Muscle layer of colon (tissue), 2 donors: ENCODE data around the gene PRAME.

Experiments used
- H3K27ac ChIP-seq: one replicate; pipeline ENCODE4 v1.7.0; 2013; ENCODE audit warnings: low read depth, mild to moderate bottlenecking, low read length, moderate library complexity
- H3K27me3 ChIP-seq, 2 donors: one replicate each; pipeline ENCODE4 v1.7.0; 2013; ENCODE audit warnings: low read length in 2 of 2, mild to moderate bottlenecking in 2 of 2; ENCODE audit not compliant: insufficient read depth in 2 of 2, control insufficient read depth in 1 of 2
- H3K36me3 ChIP-seq: one replicate; pipeline ENCODE4 v1.7.0; 2013; ENCODE audit warnings: mild to moderate bottlenecking, low read length; ENCODE audit not compliant: insufficient read depth
- H3K4me1 ChIP-seq: one replicate; pipeline ENCODE4 v1.7.0; 2013; ENCODE audit warnings: mild to moderate bottlenecking, low read length; ENCODE audit not compliant: insufficient read depth
- H3K4me3 ChIP-seq, 2 donors: one replicate each; pipeline ENCODE4 v1.7.0; 2013; ENCODE audit warnings: low read length in 2 of 2, low read depth in 1 of 2, mild to moderate bottlenecking in 1 of 2, moderate library complexity in 1 of 2
- H3K9ac ChIP-seq: one replicate; pipeline ENCODE4 v1.7.0; 2013; ENCODE audit warnings: low read length
- H3K9me3 ChIP-seq: one replicate; pipeline ENCODE4 v1.7.0; 2013; ENCODE audit warnings: mild to moderate bottlenecking, low read length
- donor health status: abdominal sarcoma.
- donor health status: Adenocarcinoma of cecum.

The PRAME gene

DNA sequence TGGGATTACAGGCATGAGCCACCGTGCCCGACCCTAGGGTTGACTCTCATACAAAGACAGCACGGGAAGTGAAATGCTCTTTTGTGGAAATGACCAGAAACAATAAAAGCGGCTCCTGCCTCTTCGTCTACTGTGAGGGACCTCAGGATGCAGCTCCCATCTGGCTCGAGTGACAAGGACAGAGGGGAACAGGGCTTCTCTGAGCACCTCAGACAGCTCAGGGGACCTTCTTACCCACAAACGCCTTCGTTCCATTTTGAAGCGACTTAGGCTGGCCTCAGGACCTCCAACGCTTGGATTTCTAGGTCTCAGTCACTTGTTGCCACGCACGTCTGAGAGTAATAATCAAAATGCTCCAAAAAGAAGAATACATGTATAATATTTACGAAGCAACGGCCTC is 2.5 kb downstream of the PRAME start:
- Histone ChIP-seq H3K27me3 (no peaks in the 10 kb centered on the region), H3K27ac (no peak overlapping the region), H3K9me3 (no peaks in the 10 kb centered on the region), H3K9ac (no peak overlapping the region), H3K4me3 (no peak overlapping the region), H3K4me1 (peaks cover 4% of the 10 kb centered on the region), H3K36me3 (no peaks in the 10 kb centered on the region)

DNA sequence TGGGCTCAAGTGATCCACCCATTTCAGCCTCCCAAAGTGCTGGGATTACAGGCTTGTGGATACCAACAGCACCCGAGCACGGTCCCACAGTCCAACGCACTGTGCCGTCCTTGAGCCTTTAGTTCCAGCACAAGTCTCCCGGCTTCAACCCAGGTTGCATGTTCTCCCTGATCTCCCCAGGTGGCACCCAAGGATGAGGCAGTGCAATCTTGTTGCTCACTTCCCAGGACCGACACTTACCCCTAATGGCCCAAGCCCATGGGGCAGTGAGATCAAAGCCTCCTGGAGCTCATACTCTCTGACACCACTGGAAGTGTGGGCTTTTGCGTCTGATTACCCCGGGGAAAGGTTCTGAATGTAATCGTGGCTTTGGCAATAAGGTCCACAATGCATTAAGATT is 3.5 kb downstream of the PRAME start:
- no peaks in the 10 kb centered on the region for H3K27me3 ChIP-seq
- H3K9ac ChIP-seq: no peak overlapping the region
- peaks cover 4% of the 10 kb centered on the region for H3K4me1 ChIP-seq
- no peaks in the 10 kb centered on the region for H3K36me3 ChIP-seq
- no peak overlapping the region for H3K4me3 ChIP-seq
- H3K9me3 ChIP-seq: no peaks in the 10 kb centered on the region
- no peak overlapping the region for H3K27ac ChIP-seq

DNA sequence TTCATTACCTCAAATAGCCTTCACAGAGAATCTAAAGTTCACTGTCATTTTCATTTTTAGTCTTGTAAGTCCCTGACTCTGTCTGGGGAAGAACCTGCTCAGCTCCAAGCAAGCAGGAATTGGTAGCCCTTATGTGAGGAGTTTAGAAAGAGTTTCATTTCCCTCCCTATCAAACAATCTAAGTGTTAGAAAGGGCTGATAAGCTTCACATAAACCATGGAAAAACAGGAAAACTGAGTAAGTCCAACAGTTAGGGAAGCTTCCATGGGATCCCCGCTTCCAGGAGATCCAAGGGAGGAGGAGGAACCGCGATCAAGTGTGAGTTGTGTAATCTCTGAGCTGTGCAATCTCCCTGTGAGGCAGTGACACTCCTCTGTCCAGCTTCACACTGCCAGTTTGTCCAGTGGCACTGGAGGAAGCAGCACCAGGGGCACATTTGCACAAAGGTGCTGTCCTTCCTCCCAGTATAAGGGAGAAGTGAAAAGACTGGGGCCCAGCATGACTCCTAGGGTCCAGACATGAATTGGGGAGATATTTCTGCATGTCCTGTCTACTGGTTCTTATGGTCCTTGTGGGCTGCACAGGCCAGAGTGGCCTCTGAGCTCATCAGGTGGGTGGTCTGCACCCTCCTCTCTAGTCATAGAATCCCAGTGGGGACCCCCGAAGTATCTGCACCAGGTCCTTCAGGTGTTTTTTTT is 4.3 kb downstream of the PRAME start:
- no peak overlapping the region for H3K9ac ChIP-seq
- H3K4me3 ChIP-seq: no peak overlapping the region
- no peak overlapping the region for H3K27ac ChIP-seq
- no peaks in the 10 kb centered on the region for H3K36me3 ChIP-seq
- H3K27me3 ChIP-seq: no peaks in the 10 kb centered on the region
- no peaks in the 10 kb centered on the region for H3K9me3 ChIP-seq
- peaks cover 4% of the 10 kb centered on the region for H3K4me1 ChIP-seq

DNA sequence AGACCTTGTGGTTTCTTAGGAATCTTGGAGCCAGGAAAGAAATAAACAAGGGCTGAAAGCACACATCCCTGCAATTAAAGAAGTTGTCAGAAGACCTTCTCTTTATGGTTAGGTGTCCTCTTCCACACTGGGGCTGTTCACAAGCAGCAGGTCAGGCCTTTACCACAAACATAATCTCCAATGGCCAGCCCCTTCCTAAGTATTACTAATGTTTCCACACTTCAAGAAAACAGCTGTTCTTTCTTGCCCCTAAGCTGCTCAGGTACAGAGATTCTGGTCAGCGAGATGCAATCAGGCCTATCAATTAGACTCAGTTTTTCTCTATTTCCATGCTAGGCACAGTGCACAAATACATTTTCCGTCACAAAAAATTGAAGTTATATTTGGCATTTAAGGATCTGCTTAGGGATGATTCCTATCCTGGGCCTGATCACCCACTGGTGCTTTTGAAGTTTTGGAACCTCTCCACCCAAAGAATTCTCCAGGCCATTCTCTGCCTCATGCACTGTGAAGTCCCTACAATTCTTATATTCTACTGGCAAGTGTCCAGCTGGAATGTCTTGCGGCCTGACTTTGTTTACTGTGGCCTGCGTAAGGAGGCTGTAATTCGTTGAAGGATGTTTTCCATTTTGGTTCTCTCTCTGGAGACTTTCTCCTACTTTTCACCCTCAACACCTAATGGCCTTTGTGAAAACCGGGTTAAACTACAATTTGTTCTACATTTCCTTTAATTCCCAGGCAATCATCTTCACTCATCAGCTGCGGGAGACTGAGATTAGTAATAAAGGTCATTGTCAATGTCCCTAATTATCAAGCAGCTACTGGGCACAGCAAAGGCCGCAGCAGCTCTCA is 5.1 kb downstream of the PRAME start:
- no peaks in the 10 kb centered on the region for H3K9me3 ChIP-seq
- H3K9ac ChIP-seq: no peak overlapping the region
- H3K4me1 ChIP-seq: peaks cover 4% of the 10 kb centered on the region
- no peak overlapping the region for H3K4me3 ChIP-seq
- H3K36me3 ChIP-seq: no peaks in the 10 kb centered on the region
- H3K27ac ChIP-seq: no peak overlapping the region
- no peaks in the 10 kb centered on the region for H3K27me3 ChIP-seq

DNA sequence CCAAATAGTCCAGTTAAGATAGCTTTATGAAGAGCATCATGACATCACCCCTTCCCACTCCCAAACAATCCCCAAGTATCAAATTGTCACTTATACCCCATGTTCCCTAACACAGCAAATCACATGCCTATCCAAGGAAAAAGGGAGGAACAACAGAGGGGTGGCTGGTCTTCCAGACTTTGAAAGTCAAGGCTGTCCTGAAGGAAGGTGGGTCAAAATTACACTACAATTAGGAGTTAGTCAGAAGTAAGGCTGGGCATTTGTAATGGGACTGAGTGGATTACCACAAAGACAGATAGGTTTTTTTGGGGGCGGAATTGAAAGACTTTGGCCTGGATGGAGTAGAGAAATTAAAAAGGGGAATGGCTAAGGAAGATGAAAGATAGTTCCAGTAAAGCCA is 5.9 kb downstream of the PRAME start:
- no peak overlapping the region for H3K9ac ChIP-seq
- H3K9me3 ChIP-seq: no peaks in the 10 kb centered on the region
- no peak overlapping the region for H3K4me3 ChIP-seq
- H3K36me3 ChIP-seq: no peaks in the 10 kb centered on the region
- peaks cover 4% of the 10 kb centered on the region for H3K4me1 ChIP-seq
- no peak overlapping the region for H3K27ac ChIP-seq
- H3K27me3 ChIP-seq: no peaks in the 10 kb centered on the region

DNA sequence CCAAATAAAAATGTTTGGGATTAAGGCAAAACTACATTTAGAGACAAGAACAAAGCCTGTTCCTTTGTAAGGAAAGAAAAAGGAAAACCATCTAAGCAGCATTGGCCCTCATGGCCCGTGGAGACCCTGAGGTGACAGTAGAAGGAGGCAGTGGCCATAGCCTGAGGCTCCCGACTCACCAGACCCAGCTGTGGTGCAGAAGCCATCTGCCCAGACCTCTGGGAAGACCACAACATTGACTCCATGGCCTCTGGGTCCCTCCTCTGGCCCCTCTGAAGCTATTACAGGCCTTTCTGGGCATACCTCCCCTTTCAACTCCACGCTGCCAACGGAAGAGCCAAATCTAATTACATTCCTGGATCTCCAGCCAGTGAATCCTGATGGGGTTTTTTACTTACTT is 6.4 kb downstream of the PRAME start:
- Histone ChIP-seq H3K4me1 (peaks cover 4% of the 10 kb centered on the region), H3K4me3 (no peak overlapping the region), H3K27ac (no peak overlapping the region), H3K9me3 (no peaks in the 10 kb centered on the region), H3K27me3 (no peaks in the 10 kb centered on the region), H3K36me3 (no peaks in the 10 kb centered on the region), H3K9ac (no peak overlapping the region)

DNA sequence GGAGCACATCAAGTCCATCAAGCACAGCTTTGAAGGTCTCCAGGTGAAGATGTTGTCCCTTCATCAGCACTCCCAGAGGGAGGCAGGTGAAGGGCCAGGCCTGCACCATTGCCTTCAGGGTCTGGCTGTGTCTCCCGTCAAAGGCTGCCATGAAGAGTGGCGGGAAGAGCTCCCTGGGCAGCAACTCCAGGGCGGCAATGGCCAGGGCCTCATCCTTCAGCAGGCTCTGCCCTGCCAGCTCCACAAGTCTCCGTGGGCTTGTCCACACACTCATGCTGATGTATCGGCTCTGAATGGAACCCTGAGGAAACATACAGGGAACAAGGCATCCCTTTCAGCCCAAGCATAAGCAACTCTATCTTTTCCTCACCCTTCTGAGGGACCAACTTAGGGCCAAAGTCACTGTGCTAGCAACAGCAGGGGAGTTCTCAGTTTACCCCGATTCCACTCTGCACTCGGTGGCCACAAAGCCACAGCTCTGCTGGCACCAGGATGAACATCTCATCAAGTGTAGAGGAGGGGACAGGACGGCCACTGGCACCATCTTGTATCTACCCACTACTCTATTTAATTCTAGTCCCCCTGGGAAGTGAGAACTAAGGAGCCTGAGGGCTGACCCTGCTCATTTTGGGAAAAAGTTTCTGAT is 8.2 kb downstream of the PRAME start:
- H3K36me3 ChIP-seq: no peaks in the 10 kb centered on the region
- no peak overlapping the region for H3K27ac ChIP-seq
- H3K9ac ChIP-seq: no peak overlapping the region
- H3K9me3 ChIP-seq: no peaks in the 10 kb centered on the region
- no peaks in the 10 kb centered on the region for H3K27me3 ChIP-seq
- no peak overlapping the region for H3K4me3 ChIP-seq
- H3K4me1 ChIP-seq: peaks cover 4% of the 10 kb centered on the region

DNA sequence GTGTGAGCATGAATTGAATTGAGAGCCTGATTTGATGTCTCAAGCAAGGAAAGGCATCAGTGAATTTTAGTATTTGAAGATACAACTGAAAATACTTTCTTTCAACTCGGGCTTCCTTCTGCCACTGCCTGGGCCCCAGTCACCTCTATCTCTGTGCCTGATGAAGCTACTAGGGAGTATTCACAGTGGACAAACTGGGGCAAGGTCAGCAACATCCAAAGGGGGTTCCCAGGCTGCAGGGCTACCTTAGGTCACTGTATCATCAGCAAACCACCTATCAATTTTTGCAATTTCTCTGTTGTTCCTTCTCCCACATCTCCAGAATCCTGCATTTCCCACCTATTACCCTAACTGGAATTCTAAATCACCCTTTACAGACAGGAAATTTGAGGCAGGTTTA is 10.2 kb downstream of the PRAME start:
- H3K27me3 ChIP-seq: no peaks in the 10 kb centered on the region
- H3K36me3 ChIP-seq: no peaks in the 10 kb centered on the region
- H3K27ac ChIP-seq: no peak overlapping the region
- H3K4me3 ChIP-seq: no peak overlapping the region
- no peaks in the 10 kb centered on the region for H3K4me1 ChIP-seq
- H3K9ac ChIP-seq: no peak overlapping the region
- no peaks in the 10 kb centered on the region for H3K9me3 ChIP-seq

DNA sequence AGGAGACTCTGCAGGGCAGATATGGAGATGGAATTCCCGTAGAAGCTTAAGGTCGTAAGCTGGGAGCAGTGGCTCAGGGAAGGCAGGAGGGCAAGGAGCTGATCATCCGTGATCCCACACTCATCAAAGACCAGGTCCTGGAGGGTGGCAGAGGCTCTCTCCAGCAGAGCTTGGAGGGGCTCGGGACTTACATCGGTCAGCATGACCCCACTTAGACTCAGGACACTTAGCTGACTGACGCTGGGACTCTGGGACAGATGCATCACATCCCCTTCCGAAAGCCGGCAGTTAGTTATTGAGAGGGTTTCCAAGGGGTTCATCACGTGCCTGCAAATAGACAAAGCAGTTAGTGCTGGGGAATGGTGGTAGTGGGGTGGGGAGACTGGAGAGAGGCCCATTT is 10.7 kb downstream of the PRAME start:
- no peaks in the 10 kb centered on the region for H3K9me3 ChIP-seq

DNA sequence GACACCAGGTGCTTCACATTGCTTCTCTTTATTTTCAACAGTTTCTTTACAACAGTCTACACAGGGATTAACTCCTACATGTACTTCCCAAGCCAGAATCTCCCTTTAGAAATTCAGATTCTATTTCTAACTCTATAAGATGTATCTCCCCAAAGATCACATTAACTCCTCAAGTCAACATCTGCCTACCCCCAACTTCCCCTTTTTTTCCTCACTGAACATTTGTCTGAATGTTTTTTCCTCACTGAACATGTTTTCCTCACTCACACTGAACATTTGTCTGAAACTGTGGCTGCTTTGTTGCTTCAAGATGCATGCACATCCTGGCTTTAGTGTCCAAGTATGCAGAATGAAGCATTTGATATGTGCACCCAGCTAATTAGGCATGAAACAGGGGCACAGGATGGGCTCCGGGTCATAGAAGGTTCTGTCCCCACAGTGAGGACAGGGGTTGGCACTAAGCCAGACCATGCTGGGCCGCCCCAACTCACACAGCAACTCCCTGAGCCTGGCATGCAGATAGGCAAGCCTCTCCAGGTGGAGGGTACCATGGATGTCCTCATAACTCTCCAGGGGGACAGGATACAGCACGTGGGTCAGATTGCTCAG is 11.3 kb downstream of the PRAME start:
- Histone ChIP-seq H3K9me3 (no peaks in the 10 kb centered on the region), H3K27me3 (no peaks in the 10 kb centered on the region), H3K4me1 (no peaks in the 10 kb centered on the region)

More for the DNA sequence above, 10.7 kb downstream of the PRAME start:
- Histone ChIP-seq H3K36me3 (no peaks in the 10 kb centered on the region), H3K27ac (no peak overlapping the region), H3K9ac (no peak overlapping the region), H3K27me3 (no peaks in the 10 kb centered on the region), H3K4me3 (no peak overlapping the region), H3K4me1 (no peaks in the 10 kb centered on the region)

DNA sequence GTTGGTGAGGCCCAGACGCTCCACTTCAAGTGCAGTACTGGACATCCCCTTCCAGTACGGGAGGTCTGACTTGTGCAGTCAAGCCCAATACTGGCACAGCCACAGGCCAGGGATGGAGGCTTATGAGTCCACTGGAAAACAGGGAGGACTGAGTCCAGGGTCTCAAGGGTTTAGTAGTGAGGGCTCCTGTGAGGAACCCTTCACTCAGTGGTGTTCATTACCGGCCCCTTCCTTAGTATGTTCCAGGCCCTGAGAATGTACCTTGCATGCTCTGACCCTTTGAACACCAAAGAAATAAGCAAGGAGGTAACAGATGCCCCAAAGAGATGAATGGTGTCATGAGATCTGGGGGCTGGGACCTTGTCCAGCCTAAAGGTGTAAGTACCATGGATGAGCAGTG is 11.8 kb downstream of the PRAME start:
- Histone ChIP-seq H3K4me1 (no peaks in the 10 kb centered on the region), H3K36me3 (no peaks in the 10 kb centered on the region), H3K9ac (no peak overlapping the region), H3K27ac (no peak overlapping the region), H3K27me3 (no peaks in the 10 kb centered on the region), H3K9me3 (no peaks in the 10 kb centered on the region), H3K4me3 (no peak overlapping the region)

More for the DNA sequence above, 11.3 kb downstream of the PRAME start:
- H3K4me3 ChIP-seq: no peak overlapping the region
- H3K36me3 ChIP-seq: no peaks in the 10 kb centered on the region
- H3K27ac ChIP-seq: no peak overlapping the region
- H3K9ac ChIP-seq: no peak overlapping the region
